A673 (cell line): Measurements from ENCODE around the gene MYO7B.

Experiments used
- CTCF ChIP-seq: fragments of 300-800, 200-600 bp; sonication (generic); conservative IDR thresholded peaks from 2 replicates; pipeline ENCODE4 v1.5.1; 2017; ENCODE audit warnings: low read depth, mild to moderate bottlenecking, antibody characterized with exemption, low read length, moderate library complexity, mixed read lengths
- EZH2 ChIP-seq: fragments of 200-600 bp; sonication (generic); IDR thresholded peaks from 2 replicates; pipeline ENCODE4 v1.6.1; 2017; ENCODE audit warnings: borderline replicate concordance, low read depth, mild to moderate bottlenecking, mixed read lengths, antibody characterized with exemption, low read length; ENCODE audit not compliant: poor library complexity, severe bottlenecking

- TF ChIP-seq EZH2: no peak
- TF ChIP-seq CTCF: no peak
Measured at GRCh38 chr2:127537644-127538043, 2.2 kb downstream of the MYO7B start.
